ENCODE results near the gene ZNF800. TPM values are rescaled to one million over a fixed set of nuclear protein-coding genes. Genes with fewer than 3 reads are reported as not detected.

Gene ZNF800
- total and polyA plus RNA-seq, 2 of the 8 experiments (the other 6 are each of a cell fraction or from before 2014, with no cell fraction given), result 1.0 to 6.5 TPM

DNA sequence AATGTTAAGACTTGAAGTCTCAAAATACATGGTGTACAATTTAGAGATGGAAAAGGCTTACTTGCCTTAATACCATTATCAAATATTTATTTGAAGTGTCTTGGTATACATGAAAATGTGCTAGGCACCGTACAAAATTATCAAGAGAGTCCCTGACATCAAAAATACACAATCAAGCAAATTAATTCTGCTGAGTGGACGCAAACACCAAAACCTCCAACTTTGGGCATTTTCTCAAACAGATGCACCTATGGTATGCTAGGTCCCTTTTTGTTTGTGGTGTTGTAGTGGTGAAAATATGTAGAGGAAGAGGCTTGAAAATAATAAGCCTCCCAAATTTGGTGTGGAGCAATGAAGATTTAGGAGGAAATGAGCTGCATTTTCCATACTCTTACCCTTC, 24.8 kb downstream of the ZNF800 start:
- Histone ChIP-seq H2AK5ac (ENCODE audit: low read depth, low read length) (no peak overlapping the region), H3K18ac (ENCODE audit: extremely low read depth, low read length) (no peak overlapping the region), H2BK5ac (ENCODE audit: low read depth, low read length) (no peak overlapping the region), H2BK15ac (ENCODE audit: low read length) (no peak overlapping the region), H3K79me2 (ENCODE audit: control insufficient read depth in 1 of 2, insufficient read depth in 2 of 2, low read length in 2 of 2) (no peaks in the 10 kb centered on the region), H2BK12ac (ENCODE audit: low read depth, low read length) (no peak overlapping the region), H3K9ac (replicated peaks in 1 of 4; ENCODE audit: extremely low read depth in 1 of 4, low read depth in 3 of 4, low read length in 3 of 4) (no peak overlapping the region), H3K79me1 (ENCODE audit: low read depth, low read length) (no peaks in the 10 kb centered on the region), H4K91ac (replicated peaks; ENCODE audit: insufficient read length, low read length) (no peak overlapping the region), H2AFZ (ENCODE audit: low read length) (no peak overlapping the region), H3K36me3 (ENCODE audit: control insufficient read depth in 2 of 4, insufficient read depth in 4 of 4, low read length in 3 of 4) (no peaks in the 10 kb centered on the region), H3K4me2 (ENCODE audit: insufficient read depth in 1 of 2, low read depth in 2 of 2, low read length in 2 of 2) (no peak overlapping the region), H3K4ac (replicated peaks; ENCODE audit: insufficient read length, low read depth, low read length) (no peak overlapping the region), H3K23me2 (ENCODE audit: low read depth, low read length) (no peaks in the 10 kb centered on the region), H4K8ac (ENCODE audit: extremely low read depth, insufficient read depth, low read length) (no peak overlapping the region), H2BK120ac (replicated peaks; ENCODE audit: low read depth, low read length) (no peak overlapping the region), H3K4me3 (ENCODE audit: extremely low read depth in 1 of 4, insufficient read depth in 2 of 4, low read depth in 3 of 4, low read length in 4 of 4) (no peak overlapping the region), H3K9me3 (ENCODE audit: insufficient read depth in 2 of 2, low read depth in 1 of 2, low read length in 1 of 2) (no peaks in the 10 kb centered on the region), H4K5ac (ENCODE audit: insufficient read length, low read depth, low read length) (no peak overlapping the region), H3K23ac (ENCODE audit: insufficient read length) (no peak overlapping the region), H3K27me3 (replicated peaks in 1 of 4; ENCODE audit: control insufficient read depth in 3 of 4, extremely low read depth in 1 of 4, insufficient read depth in 3 of 4, low read length in 3 of 4) (no peaks in the 10 kb centered on the region), H3K27ac (ENCODE audit: low read depth, low read length) (no peak overlapping the region), H3K4me1 (replicated peaks in 1 of 4; ENCODE audit: control insufficient read depth in 3 of 4, insufficient read depth in 4 of 4, low read length in 3 of 4) (no peaks in the 10 kb centered on the region), H3K14ac (ENCODE audit: insufficient read length) (no peak overlapping the region), H2BK20ac (ENCODE audit: low read length) (no peak overlapping the region), H4K20me1 (replicated peaks in 1 of 2; ENCODE audit: control insufficient read depth in 1 of 2, insufficient read depth in 2 of 2, low read length in 2 of 2) (no peaks in the 10 kb centered on the region), H3K56ac (replicated peaks; ENCODE audit: insufficient read length, low read depth, low read length) (no peak overlapping the region)
- no peak for FAIRE-seq
- 94% methylated on average over 2 of the region's 2 CpGs; no CpG with 5 or more reads in 1 of the 2 experiments for WGBS, 2 experiments (ENCODE audit: extremely low coverage in 1 of 2, insufficient coverage in 1 of 2, insufficient read length in 1 of 2, insufficient replicate concordance in 2 of 2, low coverage in 1 of 2, low lambda C conversion rate in 2 of 2, missing lambda C conversion rate in 1 of 2)
- CTCF ChIA-PET (ENCODE audit: partially characterized antibody), result interaction anchor here (0.9 to 2.1 kb wide), 2 partner anchors 13 to 18 kb away, joined by 3 to 7 read pairs; no protein-coding TSS in a partner anchor
- POLR2A ChIA-PET (ENCODE audit: partially characterized antibody), result no interaction called here
- no peak for DNase-seq (ENCODE audit: low read depth in 1 of 2, low spot score in 2 of 2)
- TF ChIP-seq ASH2L (IDR thresholded peaks at IDR 0.05; ENCODE audit: low read length) (no peak), TBP (IDR thresholded peaks at IDR 0.05; ENCODE audit: low read depth, low read length) (no peak), SIX5 (IDR thresholded peaks at IDR 0.05; ENCODE audit: low read depth, low read length) (no peak), CBX8 (IDR thresholded peaks at IDR 0.05; ENCODE audit: borderline replicate concordance, low read depth, low read length) (no peak), SP4 (IDR thresholded peaks at IDR 0.05; ENCODE audit: low read length) (no peak), MAFK (IDR thresholded peaks at IDR 0.05; ENCODE audit: low read depth, low read length) (no peak), KDM1A (IDR thresholded peaks at IDR 0.05; ENCODE audit: borderline replicate concordance, low read length) (no peak), SP2 (IDR thresholded peaks at IDR 0.05; ENCODE audit: low read length) (no peak), HDAC2 (IDR thresholded peaks at IDR 0.05; ENCODE audit: borderline replicate concordance in 1 of 2, low read depth in 2 of 2, low read length in 2 of 2) (no peak), CEBPB (IDR thresholded peaks at IDR 0.05; ENCODE audit: low read depth, low read length) (no peak), CREB1 (IDR thresholded peaks at IDR 0.05) (no peak), RFX5 (IDR thresholded peaks at IDR 0.05; ENCODE audit: borderline replicate concordance, low read depth, low read length) (no peak)
- TF ChIP-seq, protein P1, sequence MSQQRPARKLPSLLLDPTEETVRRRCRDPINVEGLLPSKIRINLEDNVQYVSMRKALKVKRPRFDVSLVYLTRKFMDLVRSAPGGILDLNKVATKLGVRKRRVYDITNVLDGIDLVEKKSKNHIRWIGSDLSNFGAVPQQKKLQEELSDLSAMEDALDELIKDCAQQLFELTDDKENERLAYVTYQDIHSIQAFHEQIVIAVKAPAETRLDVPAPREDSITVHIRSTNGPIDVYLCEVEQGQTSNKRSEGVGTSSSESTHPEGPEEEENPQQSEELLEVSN (IDR thresholded peaks at IDR 0.05), result no peak
